ENCODE measurements around the gene KRTAP5-7.
"Not testable (repeated sequence)": the region's sequence is repeated elsewhere in the genome, so short reads cannot be mapped to it uniquely, and the experiment has no call there.

KRTAP5-7 gene, protein sequence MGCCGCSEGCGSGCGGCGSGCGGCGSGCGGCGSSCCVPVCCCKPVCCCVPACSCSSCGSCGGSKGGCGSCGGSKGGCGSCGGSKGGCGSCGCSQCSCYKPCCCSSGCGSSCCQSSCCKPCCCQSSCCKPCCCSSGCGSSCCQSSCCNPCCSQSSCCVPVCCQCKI

DNA sequence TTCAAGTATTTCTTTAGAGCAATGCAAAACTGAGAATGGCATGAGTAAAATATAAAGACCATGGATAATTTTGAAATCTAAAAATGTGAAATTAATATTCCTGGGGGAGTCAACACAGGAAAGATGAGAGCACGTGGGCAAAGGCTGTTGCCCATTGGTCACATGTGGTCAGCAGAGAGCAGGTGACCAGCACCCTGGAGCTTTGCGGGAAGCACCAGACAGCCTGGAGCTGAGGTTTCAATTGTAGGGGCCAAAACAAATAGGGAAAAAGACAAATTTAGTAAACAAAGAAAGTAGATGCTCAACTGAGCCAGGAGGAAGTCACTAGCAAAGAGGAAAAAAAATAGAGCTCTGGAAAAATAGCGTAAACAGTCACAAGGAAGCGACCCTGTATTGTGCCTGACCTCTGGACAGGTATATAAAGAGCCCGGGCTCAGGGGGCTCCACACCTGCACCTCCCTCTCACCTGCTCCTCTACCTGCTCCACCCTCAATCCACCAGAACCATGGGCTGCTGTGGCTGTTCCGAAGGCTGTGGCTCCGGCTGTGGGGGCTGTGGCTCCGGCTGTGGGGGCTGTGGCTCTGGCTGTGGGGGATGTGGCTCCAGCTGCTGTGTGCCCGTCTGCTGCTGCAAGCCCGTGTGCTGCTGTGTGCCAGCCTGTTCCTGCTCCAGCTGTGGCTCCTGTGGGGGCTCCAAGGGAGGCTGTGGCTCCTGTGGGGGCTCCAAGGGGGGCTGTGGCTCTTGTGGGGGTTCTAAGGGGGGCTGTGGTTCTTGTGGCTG is at the start of gene KRTAP5-7:
TSS of gene KRTAP5-7 (plus strand) at position 472 of the 780 bp plus-strand sequence. CDS start at position 506, 34 bp downstream.
- DNase-seq (ENCODE audit: low read depth in 2 of 2) = not testable (repeated sequence)

DNA sequence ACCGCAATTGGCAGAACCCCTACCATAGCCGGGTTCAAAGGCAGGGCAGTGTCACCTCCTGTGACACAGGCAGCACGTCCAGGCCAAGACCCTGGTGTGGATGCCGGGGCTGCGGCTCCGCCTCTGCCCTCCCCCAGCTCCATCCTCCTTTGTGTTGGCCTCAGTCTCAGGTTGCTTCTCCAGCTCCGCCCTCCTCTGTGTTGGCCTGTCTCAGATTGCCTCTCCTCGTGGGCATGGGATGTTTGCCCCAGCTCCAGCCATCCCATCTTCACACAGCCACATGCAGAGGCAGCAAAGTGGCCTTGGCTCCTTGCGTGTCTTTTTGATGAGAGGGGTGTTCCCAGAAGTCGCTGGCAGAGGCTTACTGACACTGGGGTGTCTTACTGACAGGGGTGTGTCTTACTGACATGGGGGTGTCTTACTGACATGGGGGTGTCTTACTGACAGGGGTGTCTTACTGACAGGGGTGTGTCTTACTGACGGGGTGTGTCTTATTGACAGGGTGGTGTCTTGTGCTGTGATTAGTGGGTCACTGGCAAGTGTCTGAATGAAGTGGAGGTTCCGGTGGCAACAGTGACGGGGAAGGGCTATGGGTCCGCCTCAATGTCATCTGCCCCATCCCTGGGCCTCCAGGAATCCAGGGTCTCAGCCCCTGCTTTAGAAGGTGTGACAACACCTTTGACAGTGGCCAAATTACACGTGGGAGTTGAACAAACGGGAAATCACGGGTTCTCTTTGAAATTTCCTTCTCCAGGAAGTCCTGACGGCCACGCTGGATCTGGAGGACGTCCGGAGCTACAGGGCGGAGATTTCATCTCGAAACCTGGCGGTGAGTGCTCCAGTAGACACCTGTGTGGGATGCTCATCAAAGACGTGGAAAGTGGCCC is 49.2 kb upstream of the KRTAP5-7 start:
- DNase-seq (ENCODE audit: low read depth in 2 of 2) = no peak

DNA sequence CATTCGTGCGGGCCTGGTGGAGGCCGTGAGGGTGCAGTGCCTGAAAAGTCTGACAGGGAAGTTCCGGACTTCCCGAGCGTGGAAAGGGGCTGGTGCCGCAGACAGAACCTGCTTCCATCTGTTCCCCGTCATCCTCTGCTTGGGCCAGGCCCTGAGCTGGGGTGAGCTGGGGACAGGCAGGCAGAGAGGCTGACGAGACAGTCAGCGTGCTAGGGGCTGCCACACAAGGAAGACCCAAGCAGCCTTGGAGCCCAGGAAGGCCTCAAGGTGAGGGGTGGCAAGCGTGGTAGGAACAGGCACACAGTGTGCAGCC is 48.6 kb upstream of the KRTAP5-7 start:
- no peak for DNase-seq (ENCODE audit: low read depth in 2 of 2)

DNA sequence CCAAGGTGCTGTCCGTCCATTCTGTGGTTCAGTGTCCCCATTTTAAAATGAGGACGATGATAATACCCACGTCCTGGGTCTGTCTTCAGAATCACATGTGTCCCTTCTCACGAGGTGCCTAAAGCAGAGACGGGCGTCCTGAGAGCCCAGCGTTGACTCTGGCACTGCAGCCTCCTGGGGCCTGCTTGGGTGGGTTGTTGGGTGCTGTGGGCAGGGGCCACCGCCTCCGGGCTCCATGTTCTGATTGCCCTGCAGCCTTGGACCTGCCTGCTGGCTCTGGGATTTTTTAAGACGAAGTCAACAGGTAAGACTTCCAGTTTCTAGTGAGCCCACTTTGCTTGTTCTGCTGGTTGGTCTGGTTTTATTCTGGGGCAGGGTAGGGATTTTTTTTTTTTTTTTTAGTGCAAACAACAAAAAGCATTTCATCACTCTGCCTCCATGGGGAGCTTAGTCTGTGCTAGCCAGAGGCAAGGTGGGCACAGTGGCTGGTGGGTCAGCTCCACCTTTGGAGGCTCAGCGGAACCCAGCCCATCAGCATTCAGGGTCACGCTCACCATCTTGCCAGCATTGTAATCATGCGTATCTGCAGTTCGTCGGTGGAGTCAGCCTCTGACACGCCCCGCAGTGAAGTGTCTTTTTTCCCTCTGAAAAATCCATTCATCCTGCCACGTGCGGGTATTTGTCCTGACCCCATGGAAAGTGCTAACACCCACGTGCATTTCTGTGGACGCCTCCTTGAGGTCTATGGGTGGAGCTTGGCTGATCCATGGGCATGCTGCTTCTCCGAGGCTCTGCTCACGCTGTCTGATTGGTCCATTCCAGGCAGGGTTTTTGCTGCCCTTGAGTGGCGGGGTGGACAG is 45.7 kb upstream of the KRTAP5-7 start:
- no peak for DNase-seq (ENCODE audit: low read depth in 2 of 2)

DNA sequence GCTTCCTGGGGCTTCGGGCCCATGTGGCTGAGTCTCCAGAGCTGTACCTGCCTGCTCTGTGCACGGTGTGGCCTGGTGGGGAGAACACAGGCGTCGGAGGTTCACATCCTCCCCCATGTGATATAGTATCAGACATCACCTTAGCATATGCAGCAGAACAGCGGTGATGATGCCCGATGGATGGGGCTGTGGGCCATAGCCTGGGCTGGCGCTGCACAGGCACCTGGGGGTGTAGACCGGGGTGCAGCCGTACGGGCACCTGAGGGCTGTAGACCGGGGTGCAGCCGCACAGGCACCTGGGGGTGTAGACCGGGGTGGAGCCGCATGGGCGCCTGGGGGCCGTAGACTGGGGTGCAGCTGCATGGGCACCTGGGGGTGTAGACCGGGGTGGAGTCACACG is 44.9 kb upstream of the KRTAP5-7 start:
- DNase-seq (ENCODE audit: low read depth in 2 of 2) = no peak

DNA sequence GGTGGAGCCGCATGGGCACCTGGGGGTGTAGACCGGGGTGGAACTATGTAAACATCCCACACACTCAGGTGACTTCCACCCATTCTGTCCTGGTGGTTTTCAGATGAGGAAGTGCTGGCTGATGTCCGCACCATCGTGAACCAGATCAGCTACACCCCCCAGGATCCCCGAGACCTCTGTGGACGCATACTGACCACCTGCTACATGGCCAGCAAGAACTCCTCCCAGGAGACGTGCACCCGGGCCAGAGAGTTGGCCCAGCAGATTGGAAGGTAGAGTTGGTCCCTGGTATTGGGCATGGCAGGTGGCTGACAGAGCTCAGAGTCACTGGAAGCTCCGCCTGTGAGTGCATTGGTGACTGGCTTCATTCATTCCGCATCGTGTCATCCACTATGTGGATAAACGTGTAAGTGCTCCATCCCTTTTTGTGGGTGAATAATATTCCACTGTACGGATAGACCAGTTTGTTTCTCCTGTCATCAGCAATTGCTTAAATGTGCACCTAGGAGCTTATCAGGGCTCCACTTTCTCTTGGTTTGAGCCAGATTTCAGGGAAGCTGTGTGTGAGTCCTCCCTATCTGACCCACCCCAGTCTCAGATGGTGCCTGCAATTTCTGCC is 44.2 kb upstream of the KRTAP5-7 start:
- DNase-seq (ENCODE audit: low read depth in 2 of 2) = no peak

DNA sequence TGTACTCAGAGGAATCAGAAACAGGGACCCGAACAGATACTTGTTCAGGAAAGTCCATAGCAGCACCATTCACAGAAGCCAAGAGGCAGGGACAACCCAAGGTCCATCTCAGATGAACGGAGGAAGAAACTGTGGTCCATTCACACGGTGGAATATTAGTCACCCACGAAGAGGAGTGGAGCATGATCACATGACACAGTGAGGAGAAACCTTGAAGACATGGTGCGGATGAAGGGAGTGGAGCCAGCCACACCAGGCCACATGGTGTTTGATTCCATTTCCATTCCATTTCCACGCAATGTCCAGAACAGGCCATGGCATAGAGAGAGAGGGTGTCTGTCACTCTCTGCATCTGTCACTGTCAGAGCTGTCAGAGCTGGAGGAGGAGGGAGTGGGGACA is 43.4 kb upstream of the KRTAP5-7 start:
- no peak for DNase-seq (ENCODE audit: low read depth in 2 of 2)

DNA sequence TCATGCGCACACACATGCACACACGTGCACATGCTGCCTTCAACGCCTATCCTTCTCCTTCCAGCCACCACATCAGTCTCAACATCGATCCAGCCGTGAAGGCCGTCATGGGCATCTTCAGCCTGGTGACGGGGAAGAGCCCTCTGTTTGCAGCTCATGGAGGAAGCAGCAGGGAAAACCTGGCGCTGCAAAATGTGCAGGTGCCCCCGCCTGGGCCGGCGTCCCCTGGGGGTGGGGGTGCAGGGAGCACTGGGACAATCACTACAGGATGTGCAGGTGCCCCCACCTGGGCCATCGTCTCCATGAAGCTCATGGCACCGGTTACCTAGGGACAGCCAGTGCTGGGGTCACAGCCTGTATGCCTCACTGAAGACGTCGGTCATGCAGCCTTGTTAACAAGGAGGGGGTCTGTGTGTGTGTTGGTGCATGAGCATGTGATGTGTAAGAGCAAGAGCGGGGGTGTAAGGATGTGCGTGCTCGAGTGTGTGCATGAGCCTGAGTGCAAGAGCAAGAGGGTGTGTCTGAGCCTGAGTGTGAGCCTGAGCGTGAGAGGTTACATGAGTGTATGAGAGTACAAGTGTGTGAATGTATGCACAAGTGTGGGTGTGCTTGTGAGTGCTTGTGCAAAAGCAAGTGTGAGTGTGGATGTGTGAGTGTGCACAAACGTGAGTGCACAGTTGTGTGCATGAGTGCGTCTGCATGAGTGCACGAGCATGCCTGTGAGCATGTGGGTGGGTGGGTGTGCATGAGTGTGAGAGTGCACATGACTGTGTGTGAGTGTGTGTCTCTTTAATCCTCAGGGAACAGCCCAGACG is 42.6 kb upstream of the KRTAP5-7 start:
- no peak for DNase-seq (ENCODE audit: low read depth in 2 of 2)

DNA sequence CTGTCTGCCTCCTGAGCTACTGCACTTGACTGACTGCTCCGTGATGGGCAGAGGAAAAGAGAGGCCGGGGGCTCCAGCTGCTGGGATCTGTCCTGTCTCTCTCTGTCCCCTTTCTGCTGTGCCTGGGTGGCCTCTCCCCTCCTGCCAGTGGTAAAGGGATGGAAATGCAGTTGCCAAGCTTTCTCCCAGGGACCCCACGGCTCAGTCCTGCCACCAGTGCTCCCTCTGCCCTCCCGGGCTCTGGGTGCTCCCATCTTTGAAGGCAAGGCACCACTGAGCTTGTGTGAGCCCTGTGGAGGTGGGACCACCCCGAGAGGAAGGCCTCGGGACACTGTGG is 42.0 kb upstream of the KRTAP5-7 start:
- DNase-seq (ENCODE audit: low read depth in 2 of 2) = no peak

DNA sequence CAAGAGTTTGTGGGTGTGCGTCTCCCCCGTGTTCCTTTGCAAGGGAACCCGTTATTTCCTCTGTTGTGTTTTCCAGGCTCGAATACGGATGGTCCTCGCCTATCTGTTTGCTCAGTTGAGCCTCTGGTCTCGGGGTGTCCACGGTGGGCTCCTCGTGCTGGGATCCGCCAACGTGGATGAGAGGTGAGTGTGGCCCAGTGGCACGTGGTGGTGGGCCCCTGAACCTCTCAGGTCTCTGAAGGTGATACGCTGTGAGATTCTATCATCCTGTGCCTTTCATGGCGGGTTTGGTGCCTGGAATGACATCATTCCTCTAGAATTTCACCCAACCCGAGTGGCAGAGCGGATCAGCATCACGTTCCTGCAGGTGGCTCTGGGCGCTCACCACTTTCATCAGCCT is 41.6 kb upstream of the KRTAP5-7 start:
- DNase-seq (ENCODE audit: low read depth in 2 of 2) = no peak

DNA sequence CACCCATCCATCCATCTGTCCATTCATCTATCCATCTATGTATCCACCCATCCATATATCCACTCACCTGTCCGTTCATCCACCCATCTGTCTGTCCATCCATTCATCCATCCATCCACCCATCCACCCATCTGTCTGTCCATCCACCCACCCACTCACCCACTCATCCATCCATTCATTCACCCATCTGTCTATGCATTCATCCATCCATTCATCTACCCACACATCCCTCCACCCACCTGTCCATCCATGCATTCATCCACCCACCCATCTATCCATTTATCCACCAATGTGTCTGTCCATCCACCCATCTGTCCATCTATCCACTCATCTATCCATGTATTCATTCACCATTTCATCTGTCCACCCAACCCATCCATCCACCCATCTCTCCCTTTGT is 40.7 kb upstream of the KRTAP5-7 start:
- no peak for DNase-seq (ENCODE audit: low read depth in 2 of 2)

DNA sequence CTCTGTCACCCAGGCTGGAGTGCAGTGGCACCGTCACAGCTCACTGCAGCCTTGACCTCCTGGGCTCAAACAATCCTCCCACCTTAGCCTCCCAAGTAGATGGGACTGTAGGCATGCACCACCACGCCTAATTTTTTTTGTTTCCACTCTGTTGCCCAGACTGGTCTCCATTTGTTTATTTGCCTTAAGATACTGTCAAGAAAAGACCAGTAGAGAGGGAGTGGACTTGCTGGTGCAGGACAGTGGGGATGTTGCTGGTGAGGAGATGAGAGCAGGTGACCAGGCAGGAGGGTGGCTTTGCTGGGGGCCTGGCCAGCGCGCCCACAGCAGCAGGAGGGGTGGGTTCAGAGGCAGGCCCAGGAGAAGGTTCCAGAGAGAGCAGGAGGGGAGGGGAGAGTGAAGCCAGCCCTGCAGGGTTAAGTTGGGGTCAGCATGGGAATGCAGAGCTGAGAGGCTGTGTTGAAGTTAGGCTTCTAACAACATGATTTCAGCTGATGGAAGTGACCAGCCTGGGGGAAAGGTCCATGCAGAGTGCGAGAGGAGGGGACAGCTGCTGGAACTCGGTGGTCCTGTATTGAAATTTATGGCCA is 38.3 kb upstream of the KRTAP5-7 start:
- no peak for DNase-seq (ENCODE audit: low read depth in 2 of 2)

DNA sequence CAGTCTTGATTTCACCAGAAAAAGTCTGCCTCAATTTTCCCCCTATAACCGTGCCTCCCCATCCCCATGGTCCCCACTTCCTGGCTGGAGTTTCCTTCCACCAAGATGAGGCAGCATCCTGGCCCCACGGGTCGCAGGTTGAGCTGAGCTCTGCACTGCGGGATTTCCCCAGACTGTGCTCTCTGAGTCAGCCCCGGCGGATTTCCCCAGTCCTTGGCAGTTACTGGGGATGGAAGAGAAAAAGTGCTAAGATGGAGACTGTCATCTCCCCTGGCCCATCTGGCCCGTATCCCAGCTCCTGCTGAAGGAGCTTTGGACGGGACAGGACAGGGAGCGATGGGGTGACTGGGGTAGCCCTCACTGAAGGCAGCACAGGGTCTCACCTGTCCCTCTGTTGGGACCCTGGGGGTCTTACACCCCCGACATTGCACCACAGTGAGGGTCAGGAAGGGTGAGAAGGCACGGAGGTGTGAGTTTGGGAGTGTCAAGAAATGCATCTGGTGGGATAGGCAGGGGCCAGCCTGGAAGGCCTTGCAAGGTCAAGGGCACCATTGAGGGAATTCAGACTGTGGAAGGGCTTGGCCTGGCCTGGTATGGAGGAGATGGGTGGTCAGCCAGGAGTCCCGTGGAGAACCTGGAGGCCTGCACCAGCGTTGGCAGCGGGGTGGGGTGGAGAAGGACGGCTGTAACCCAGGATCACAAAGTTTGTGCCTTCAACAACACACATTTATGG is 37.6 kb upstream of the KRTAP5-7 start:
- peak; percentile 53 to 68 for DNase-seq (ENCODE audit: low read depth in 2 of 2)

DNA sequence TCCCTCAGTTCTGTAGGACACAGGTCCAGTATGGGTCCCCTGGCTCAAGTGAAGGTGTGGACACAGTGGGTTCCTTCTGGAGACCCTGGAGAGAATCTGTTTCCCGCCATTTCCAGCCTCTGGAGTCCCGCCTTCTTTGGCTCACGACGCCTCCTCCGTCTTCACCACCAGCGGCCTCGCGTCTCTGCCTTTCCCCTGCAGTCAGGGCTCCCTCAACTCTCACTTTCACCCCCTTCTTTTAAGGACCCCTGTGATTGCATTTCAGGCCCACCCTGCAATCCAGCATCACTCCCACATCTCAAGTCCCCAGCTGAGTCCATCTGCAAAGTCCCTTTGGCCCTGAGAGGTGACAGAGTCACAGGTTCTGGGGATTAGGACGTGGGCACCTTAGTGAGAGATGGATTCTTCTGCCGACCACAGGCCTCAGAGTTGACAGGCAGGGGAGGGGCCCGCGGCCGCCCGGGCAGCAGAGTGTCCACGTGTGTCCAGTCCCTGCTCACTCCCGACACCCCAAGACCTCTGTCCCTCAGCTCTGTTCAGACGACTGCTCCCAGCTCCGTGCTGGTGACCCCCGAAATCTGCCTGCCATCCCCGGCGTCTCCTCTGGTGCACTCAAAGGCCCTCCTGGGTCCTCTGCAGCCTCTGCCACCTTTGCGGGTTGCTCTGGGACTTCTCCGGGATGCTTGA is 36.9 kb upstream of the KRTAP5-7 start:
- no peak for DNase-seq (ENCODE audit: low read depth in 2 of 2)

DNA sequence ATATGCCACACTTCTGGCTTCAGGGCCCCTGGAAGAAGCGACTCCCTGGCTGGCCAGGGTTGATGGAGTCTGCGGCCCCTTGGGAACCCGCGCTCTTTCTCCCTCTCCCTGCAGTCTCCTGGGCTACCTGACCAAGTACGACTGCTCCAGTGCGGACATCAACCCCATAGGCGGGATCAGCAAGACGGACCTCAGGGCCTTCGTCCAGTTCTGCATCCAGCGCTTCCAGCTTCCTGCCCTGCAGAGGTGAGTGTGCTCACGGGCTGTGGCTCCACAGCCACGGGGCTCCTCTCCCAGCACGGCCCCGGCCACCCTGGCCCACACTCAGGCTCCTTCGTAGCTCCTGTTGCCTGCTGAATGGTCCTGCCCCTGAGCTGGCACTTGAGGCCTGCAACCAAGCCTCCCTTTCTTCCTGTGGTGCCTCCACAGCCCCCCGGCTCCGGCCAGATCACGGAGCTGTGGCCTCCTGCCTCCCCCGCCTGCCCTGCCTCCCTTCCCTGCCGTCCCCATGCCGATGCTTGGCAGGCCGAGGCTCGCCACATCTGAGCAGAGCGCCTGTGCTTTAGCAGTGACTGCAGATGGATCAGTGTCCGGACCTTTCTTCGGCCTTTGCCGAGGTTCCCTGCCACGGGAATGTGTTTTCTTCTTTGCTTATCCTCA is 36.2 kb upstream of the KRTAP5-7 start:
- no peak for DNase-seq (ENCODE audit: low read depth in 2 of 2)

DNA sequence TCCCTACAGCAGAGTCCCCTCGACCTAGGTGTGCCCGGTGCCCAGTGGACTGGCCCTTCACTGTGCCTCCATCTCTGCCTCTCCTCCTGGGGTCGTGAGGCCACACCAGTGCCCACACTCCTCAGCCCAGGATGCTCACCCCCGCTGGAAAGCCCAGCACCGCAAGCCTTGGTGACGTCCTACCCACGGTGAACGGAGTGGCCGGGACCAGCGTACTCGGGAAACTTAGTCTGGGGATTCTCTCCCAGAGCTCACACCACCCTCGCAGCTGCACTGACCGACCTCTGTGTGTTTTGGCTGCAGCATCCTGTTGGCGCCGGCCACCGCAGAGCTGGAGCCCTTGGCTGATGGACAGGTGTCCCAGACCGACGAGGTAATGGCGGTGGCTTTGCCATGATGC is 35.5 kb upstream of the KRTAP5-7 start:
- no peak for DNase-seq (ENCODE audit: low read depth in 2 of 2)

DNA sequence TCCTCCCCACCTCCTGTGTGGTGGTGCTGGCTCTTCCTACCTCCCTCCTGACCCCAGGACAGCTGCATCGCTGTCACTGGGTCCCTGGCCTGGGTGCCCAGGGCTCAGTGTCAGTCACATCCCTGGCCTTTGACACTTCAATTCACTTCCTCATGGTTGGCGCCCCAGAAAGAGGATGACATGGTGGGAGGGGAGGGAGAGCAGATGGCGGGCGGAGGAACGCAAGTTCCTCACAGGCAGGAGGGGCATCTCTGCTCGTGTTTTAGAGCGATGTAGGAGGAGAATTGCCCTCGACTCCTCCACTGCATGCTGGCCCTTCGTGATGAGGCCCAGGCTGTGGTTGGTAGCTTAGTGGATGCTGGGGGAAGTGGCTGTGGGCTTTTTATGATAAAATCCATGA is 35.1 kb upstream of the KRTAP5-7 start:
- DNase-seq (ENCODE audit: low read depth in 2 of 2) = no peak

Measured in stimulated activated CD4-positive, alpha-beta T cell treated with anti-CD3 and anti-CD28 coated beads, Interleukin-4, amount 100 ng/mL, for 48 hours (primary cell).